Right atrium auricular region (tissue), 2 donors: Measurements from ENCODE around the gene CMTR1. TPM values are rescaled to one million over a fixed set of nuclear protein-coding genes. Genes with fewer than 3 reads are reported as not detected.

ENCODE experiments used
- DNase-seq: peaks from one replicate; pipeline ENCODE4 v3.0.0-alpha.2; 2019; ENCODE audit warnings: low spot score
- H3K27ac ChIP-seq, 2 donors: fragments of 200-600 bp; sonication (generic); 1 replicate in 1 of 2; 2 replicates in 1 of 2; pipeline ENCODE4 v1.5.1; 2016 to 2019
- H3K27me3 ChIP-seq, 2 donors: fragments of 200-600 bp; sonication (generic); one replicate each; pipeline versions ENCODE4 v1.5.1 to v1.6.0; 2017 to 2019
- H3K36me3 ChIP-seq: fragments of 200-600 bp; sonication (generic); one replicate; pipeline ENCODE4 v1.5.1; 2016
- H3K4me1 ChIP-seq, 2 donors: fragments of 200-600 bp; sonication (generic); one replicate each; pipeline versions ENCODE4 v1.5.1 to v1.6.0; 2017 to 2019
- H3K4me3 ChIP-seq, 2 donors: fragments of 200-600 bp; sonication (generic); 1 replicate in 1 of 2; 2 replicates in 1 of 2; pipeline ENCODE4 v1.5.1; 2017 to 2019; ENCODE audit warnings: mild to moderate bottlenecking in 1 of 2, moderate library complexity in 1 of 2
- H3K9me3 ChIP-seq, 2 donors: fragments of 200-600 bp; sonication (generic); one replicate each; pipeline ENCODE4 v1.5.1; 2019
- total RNA-seq, 2 donors: library from RNA; depleted of rRNA; stranded (reverse); fragments of >200 nt; gene quantifications; one replicate each; pipeline ENCODE4 v1.1.0, GENCODE V29; 2016
- TF ChIP-seq, protein P1 (sequence below), 2 donors: fragments of 200-600 bp; sonication (generic); IDR thresholded peaks; one replicate each; pipeline ENCODE4 v1.5.1; 2019; ENCODE audit warnings: antibody characterized with exemption in 2 of 2

The CMTR1 gene
- total RNA-seq, 2 donors from 2014 or later, result 20.4 to 21.1 TPM

DNA sequence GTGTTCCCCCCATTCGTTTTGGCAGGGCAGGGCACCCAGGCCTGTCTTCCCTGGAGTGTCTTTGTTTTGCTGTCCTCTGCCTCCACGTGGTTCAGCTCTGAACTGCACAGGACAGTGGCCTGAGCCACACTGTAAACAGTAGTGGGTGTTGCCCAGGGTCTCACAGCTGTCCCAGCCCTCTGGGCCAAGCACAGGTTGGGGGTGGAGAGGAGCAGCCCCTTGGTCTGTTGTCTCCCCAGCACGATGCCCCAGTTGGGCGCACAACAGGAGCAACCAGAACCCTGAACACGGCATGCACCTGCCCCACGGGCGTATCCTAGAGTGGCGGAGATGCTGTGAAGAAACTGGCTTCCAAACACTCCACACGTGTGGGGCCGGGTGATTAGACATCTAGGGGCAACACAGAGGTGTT, 52.3 kb downstream of the CMTR1 start:
- Histone ChIP-seq H3K27ac (no peak overlapping the region), H3K9me3 (no peaks in the 10 kb centered on the region), H3K27me3 (no peaks in the 10 kb centered on the region), H3K4me3 (no peak overlapping the region), H3K4me1 (peaks cover 0 to 34% of the 10 kb centered on the region in 2 donors), H3K36me3 (peaks cover 7% of the 10 kb centered on the region)
- TF ChIP-seq, protein P1, sequence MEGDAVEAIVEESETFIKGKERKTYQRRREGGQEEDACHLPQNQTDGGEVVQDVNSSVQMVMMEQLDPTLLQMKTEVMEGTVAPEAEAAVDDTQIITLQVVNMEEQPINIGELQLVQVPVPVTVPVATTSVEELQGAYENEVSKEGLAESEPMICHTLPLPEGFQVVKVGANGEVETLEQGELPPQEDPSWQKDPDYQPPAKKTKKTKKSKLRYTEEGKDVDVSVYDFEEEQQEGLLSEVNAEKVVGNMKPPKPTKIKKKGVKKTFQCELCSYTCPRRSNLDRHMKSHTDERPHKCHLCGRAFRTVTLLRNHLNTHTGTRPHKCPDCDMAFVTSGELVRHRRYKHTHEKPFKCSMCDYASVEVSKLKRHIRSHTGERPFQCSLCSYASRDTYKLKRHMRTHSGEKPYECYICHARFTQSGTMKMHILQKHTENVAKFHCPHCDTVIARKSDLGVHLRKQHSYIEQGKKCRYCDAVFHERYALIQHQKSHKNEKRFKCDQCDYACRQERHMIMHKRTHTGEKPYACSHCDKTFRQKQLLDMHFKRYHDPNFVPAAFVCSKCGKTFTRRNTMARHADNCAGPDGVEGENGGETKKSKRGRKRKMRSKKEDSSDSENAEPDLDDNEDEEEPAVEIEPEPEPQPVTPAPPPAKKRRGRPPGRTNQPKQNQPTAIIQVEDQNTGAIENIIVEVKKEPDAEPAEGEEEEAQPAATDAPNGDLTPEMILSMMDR (IDR thresholded peaks at IDR 0.05), result peak in 1 of 2 donors; percentile 26
- no peak for DNase-seq

DNA sequence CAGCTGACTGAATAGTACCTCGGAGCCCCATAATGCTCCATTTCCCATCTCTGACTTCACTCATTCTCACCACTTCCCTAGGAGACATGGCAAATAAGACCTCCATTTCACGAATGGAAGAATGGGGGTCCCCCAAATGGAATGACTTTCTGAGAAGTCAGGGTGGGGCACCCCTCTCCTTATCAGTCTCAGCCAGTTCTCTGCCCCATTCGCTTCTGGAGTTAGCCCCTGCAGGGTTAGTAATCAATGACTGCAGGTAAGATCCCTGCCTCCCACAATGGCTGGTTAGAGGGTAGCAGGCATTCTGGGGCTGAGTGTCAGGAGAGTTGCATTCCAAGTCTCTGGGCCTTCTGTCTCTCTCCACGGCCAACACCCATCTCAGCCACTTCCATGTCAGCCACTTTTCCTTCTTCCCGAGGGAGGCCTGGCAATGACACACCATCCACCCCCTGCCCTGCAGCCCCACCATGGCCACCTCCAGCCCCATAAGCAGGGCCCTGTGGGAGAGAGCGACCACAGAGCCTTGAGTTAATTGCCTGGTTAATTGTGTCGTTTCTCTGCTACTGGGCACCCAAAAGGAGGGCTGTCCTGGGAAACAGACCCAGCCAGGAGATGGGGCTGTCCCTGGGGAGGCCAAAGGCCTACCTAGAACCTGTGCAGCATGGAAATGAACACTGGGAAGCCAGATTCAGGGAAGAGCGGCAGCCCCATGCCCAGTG, 53.3 kb downstream of the CMTR1 start:
- peaks cover 6% of the 10 kb centered on the region for H3K36me3 ChIP-seq
- no peaks in the 10 kb centered on the region for H3K27me3 ChIP-seq

DNA sequence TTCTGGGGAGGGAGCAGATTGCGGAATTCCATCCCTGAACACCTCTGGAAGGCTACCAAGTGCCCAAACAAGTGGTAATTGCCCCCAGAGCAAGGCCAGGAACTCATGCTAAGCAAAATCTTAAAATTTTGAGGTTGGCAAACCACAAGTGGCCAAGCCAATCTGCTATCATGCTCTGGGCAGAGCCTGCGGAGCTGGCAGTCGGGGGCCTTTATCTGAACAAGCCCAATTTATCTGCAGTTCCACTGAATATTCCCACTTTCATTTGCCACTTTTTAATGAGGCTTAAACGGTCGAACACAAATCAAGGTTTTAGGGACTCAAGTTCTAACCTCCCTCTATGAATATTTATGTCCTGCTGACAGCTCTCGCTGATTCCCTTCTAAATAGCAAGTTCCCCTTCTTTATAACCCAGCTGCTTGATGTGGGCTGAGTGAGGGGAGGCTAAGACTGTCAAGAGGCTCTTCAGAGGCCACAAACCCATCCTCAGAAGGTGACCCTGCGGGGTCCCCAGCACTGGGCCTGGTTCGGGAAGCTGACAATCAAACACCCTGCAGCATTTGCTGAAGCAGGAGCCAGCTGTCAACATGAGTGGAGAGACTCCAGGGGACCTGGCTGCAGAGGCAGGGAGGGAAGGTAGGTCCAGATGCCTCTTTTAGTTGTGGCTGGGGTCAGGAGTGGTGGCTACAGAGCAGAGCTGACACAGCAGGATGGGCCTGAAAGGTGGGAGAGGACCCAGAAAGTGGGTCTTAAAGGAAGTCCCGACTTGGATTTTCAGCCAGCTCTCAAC, 54.8 kb downstream of the CMTR1 start:
- H3K36me3 ChIP-seq, result peaks cover 4% of the 10 kb centered on the region
- peaks cover 0 to 31% of the 10 kb centered on the region in 2 donors for H3K4me1 ChIP-seq
- no peaks in the 10 kb centered on the region for H3K27me3 ChIP-seq
- H3K4me3 ChIP-seq, result no peak overlapping the region
- DNase-seq, result no peak
- no peaks in the 10 kb centered on the region for H3K9me3 ChIP-seq
- H3K27ac ChIP-seq, result no peak overlapping the region
- TF ChIP-seq, protein P1 (IDR thresholded peaks at IDR 0.05), result no peak

More for the DNA sequence above, 53.3 kb downstream of the CMTR1 start:
- Histone ChIP-seq H3K4me1 (peaks cover 0 to 34% of the 10 kb centered on the region in 2 donors), H3K27ac (no peak overlapping the region), H3K4me3 (no peak overlapping the region), H3K9me3 (no peaks in the 10 kb centered on the region)
- DNase-seq, result no peak
- TF ChIP-seq, protein P1 (IDR thresholded peaks at IDR 0.05), result no peak

DNA sequence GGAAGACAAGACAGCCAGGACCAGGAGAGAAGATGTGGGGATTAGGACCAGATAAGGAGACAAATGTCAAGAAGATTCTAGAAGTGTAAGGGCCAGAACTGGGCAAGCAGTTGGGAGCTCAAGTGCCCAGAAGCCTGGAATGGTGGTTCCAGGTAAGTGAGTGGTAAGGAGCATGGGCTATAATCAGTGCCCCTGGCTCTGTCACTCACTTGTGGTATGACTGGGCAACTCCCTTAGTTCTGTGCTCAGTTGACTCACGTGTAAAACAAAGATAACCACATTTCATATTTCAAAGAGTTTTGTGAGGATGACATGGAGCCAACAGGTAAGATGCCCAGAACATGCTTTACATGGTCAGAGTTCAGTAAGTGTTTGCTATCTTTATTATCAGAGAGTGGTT, 55.5 kb downstream of the CMTR1 start:
- TF ChIP-seq, protein P1 (IDR thresholded peaks at IDR 0.05), result no peak

DNA sequence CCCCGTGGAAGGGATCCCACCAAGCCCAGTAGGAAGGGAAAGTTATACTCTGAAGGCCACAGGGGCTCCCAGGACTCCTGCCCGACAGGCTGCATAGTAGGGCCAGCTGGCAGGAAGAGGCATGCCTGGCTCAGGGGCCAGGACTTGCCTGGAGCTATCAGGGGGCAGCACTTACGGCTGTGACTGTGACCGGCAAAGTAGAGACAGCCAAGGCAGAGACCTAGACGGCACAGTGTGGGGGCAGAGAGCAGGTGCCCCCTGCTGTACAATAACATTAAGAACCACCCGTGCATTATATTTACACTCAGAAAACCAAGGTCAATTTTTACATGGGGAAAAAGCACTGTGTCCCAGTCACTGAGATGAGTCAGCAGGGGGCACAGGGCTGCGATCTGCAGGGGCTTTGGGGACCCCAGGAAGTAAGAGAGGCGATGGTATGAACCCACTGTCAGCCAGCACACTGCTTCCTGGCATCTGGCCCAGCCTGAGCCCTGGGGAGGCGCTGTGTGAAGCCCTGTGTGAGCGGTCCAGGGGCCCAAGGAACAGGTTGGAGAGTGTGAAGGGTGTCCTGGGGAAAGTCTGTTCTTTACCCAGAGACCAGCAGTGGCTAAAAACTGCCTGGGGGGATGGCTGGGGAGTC, 56.8 kb downstream of the CMTR1 start:
- H3K27ac ChIP-seq, result no peak overlapping the region
- H3K4me1 ChIP-seq, result peaks cover 0 to 31% of the 10 kb centered on the region in 2 donors
- DNase-seq, result no peak
- H3K4me3 ChIP-seq, result no peak overlapping the region
- TF ChIP-seq, protein P1 (IDR thresholded peaks at IDR 0.05), result peak in 1 of 2 donors; percentile 31
- H3K27me3 ChIP-seq, result no peaks in the 10 kb centered on the region
- no peaks in the 10 kb centered on the region for H3K36me3 ChIP-seq
- no peaks in the 10 kb centered on the region for H3K9me3 ChIP-seq

More for the DNA sequence above, 55.5 kb downstream of the CMTR1 start:
- DNase-seq, result no peak
- Histone ChIP-seq H3K36me3 (no peaks in the 10 kb centered on the region), H3K4me3 (no peak overlapping the region), H3K27ac (no peak overlapping the region), H3K4me1 (peaks cover 0 to 31% of the 10 kb centered on the region in 2 donors), H3K9me3 (no peaks in the 10 kb centered on the region), H3K27me3 (no peaks in the 10 kb centered on the region)
